Measurements from ENCODE around the gene TRMT1.

The TRMT1 gene

GRCh38 chr19:13069415-13070359 is 46.9 kb downstream of the TRMT1 start:
- no peak for DNase-seq

GRCh38 chr19:13068085-13068846 is 48.3 kb downstream of the TRMT1 start:
- DNase-seq, result no peak

GRCh38 chr19:13066933-13067807 is 49.4 kb downstream of the TRMT1 start:
- DNase-seq, result no peak

- no peak for DNase-seq
These were observed 50.3 kb downstream of the TRMT1 start for GRCh38 chr19:13066226-13066625.

- DNase-seq, result no peak
These were observed 52.4 kb downstream of the TRMT1 start for GRCh38 chr19:13064092-13064489.

GRCh38 chr19:13063461-13064091 is 53.0 kb downstream of the TRMT1 start:
- no peak for DNase-seq

- DNase-seq, result no peak
These were observed 54.2 kb downstream of the TRMT1 start for GRCh38 chr19:13062317-13062716.

- peak; percentile 45 for DNase-seq
These were observed 55.3 kb downstream of the TRMT1 start for GRCh38 chr19:13060964-13061927.

GRCh38 chr19:13060233-13060963 is 56.1 kb downstream of the TRMT1 start:
- no peak for DNase-seq

- no peak for DNase-seq
These were observed 57.4 kb downstream of the TRMT1 start for GRCh38 chr19:13058951-13059660.

- DNase-seq, result no peak
These were observed 58.8 kb downstream of the TRMT1 start for GRCh38 chr19:13057744-13058143.

- no peak for DNase-seq
These were observed 59.4 kb downstream of the TRMT1 start for GRCh38 chr19:13057147-13057572.

- DNase-seq, result no peak
These were observed 60.4 kb downstream of the TRMT1 start for GRCh38 chr19:13056052-13056660.

- no peak for DNase-seq
These were observed 61.1 kb downstream of the TRMT1 start for GRCh38 chr19:13055213-13056051.
